GM10266 (cell line): ENCODE data around the gene CENPX.

Experiments used
- DNase-seq: peaks from one replicate; pipeline ENCODE4 v3.0.0; 2012; ENCODE audit errors: extremely low spot score
- TF ChIP-seq, protein P1 (sequence below): IDR thresholded peaks from 2 replicates; pipeline ENCODE4 v1.5.1; 2012; ENCODE audit warnings: mild to moderate bottlenecking, low read depth; ENCODE audit not compliant: control insufficient read depth, insufficient read depth; ENCODE audit errors: missing control alignments

The CENPX gene

DNA sequence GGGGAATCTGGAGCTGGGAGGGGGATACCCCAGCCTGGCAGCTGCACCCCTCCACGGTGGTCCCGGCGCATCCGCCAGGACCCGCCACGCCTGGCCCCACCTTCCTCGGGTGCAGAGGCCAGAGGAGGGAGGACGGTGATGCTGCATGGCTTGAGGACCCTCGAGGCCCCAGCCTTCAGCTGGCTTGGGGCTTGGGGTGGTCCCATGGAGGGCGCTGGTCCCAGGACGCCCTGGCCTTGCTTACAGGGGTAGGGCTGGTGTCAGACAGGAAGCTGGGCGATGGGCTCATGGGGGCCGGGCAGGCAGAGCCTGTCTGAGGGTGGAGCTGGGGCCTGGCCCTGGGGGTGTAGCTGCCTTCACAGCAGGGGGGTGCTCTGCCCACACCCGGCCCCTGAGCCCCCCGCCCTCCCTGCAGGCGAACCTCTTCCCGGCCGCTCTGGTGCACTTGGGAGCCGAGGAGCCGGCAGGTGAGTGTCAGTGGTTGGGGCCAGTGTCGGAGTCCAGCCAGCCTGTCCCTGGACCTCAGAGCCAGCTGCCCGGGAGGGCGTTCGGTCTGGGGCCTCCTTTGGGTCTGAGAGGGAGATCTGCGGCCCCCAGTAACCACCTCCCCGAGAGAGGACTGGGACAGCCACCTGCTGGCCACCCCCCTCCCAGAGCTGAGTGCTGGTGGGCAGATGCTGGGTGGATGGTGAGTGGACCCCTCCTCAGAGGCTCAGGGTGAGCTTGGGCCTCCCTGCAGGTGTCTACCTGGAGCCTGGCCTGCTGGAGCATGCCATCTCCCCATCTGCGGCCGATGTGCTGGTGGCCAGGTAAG, 6.4 kb downstream of the CENPX start:
- TF ChIP-seq, protein P1, sequence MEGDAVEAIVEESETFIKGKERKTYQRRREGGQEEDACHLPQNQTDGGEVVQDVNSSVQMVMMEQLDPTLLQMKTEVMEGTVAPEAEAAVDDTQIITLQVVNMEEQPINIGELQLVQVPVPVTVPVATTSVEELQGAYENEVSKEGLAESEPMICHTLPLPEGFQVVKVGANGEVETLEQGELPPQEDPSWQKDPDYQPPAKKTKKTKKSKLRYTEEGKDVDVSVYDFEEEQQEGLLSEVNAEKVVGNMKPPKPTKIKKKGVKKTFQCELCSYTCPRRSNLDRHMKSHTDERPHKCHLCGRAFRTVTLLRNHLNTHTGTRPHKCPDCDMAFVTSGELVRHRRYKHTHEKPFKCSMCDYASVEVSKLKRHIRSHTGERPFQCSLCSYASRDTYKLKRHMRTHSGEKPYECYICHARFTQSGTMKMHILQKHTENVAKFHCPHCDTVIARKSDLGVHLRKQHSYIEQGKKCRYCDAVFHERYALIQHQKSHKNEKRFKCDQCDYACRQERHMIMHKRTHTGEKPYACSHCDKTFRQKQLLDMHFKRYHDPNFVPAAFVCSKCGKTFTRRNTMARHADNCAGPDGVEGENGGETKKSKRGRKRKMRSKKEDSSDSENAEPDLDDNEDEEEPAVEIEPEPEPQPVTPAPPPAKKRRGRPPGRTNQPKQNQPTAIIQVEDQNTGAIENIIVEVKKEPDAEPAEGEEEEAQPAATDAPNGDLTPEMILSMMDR, result no peak
- DNase-seq, result no peak

DNA sequence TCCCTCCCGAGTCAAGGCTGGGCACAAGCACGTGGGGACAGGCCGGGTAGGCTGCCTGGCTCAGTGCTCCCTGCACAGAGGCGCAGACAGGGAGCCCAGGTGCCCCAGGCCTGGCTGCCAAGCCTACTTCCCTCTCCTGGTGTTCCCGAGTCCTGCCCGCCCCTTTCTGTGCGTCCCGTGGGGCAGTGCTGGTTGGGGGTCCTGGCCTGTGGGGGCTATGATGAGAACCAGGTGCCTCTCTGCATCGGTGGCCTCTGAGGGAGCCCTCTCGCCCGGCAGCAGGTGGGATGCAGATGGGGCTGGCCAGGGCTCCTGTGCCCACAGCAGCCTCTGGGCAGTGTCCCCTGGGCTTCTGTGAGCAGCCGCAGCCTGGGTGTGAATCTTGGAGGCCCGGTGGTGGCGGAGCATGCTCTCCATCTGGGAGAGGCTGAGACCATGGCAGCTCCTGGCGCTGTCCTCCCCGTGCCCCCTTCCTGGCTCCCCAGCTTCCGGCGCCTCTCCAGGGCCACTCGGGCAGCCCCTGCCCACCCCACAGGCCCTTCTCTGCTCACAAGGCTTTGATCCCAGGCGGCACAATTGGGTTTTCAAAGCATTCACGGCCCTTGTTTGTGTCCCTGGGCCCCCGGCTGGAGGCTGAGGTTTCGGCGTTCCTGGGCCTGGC, 7.2 kb downstream of the CENPX start:
- TF ChIP-seq, protein P1, result no peak
- no peak for DNase-seq

DNA sequence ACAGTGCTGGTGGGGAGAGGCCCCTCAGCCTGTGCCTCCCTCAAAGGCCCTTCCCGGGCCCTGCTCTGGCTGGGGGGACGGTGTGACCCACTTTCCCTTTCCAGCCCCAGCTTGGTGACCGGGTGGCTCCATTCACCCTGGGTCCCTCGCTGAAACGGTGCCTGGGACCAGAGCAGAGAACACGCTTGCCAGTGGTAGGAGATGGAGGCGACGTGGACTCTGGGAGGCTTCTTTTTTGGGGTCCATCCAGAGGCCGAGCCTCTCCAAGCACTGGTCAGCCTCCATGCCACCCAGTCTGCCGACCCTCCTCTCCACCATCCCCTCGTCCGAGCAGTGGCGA, 7.7 kb downstream of the CENPX start:
- no peak for DNase-seq
- TF ChIP-seq, protein P1, result no peak

DNA sequence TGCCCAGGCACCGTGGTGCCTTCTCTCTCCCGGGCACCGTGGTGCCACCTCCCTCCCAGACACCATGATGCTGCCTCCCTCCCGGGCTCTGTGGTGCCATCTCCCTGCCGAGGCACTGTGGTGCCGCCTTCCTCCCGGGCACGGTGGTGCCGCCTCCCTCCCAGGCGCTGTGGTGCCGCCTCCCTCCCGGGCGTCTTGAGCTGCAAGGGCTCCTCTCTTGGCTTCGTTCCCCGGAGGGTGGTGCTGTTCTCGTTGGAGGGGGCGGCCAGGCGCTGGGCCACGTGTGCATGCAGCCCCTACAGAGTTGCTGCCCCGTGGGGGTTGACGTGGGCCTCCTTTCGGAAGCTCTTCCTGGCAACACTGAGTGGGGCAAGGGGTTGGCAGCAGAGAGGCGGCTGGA, 8.2 kb downstream of the CENPX start:
- no peak for DNase-seq
- TF ChIP-seq, protein P1, result no peak

DNA sequence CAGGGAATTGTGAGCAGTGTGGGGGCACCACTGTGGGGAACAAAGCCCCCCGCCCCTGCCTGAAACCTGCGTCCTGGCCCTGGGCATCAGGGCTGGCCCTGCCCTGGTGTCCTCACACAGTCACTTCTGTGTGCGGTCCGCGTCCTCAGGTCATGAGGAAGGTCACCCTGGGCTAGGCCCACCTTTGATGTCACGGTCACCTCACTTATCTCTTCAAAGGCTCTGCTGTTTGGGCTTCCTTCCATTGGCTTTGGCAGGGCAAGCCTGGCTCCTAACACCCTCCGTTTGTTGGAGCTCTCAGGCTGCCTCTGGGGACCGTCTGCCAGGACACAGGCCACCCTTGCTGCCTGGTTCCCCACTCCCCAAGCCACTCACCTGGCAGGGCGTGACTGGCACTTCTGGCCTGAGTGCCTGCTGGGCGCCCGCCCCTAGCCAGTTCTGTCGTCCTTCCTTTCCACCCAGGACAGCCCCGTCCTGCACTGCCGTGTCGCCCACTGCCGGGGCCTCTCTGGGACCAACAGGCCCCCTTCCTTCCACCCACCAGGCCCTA, 8.8 kb downstream of the CENPX start:
- TF ChIP-seq, protein P1, result no peak
- no peak for DNase-seq

DNA sequence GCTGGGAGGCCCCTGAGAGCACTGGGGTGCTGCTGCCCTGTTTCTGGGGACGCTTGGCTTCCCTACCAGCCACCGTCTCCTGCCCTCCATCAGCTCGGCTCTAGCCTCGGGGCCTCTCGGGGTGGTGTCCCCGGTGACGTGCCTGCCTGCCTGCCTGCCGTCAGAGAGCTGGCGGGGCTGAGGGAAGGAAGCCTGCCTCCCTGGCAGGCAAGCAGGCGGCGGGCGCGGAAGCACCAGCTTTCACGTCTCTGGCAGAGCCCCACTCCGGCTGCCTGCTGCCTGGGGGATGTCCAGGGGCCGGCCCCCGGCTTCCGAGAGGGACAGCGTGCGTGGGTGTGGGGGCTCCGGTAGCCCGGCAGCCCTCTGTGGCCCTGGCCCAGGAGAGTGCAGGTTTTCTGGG, 9.3 kb downstream of the CENPX start:
- TF ChIP-seq, protein P1, result no peak
- no peak for DNase-seq
